HG02678 (cell line): Measurements from ENCODE around the gene CD47.

Source experiments
- ATAC-seq: cut with Tn5 transposase; IDR thresholded peaks from one replicate; pipeline ENCODE4 v1.9.1; 2021; ENCODE audit warnings: mild to moderate bottlenecking, moderate library complexity; ENCODE audit not compliant: unreplicated experiment

The CD47 gene

DNA sequence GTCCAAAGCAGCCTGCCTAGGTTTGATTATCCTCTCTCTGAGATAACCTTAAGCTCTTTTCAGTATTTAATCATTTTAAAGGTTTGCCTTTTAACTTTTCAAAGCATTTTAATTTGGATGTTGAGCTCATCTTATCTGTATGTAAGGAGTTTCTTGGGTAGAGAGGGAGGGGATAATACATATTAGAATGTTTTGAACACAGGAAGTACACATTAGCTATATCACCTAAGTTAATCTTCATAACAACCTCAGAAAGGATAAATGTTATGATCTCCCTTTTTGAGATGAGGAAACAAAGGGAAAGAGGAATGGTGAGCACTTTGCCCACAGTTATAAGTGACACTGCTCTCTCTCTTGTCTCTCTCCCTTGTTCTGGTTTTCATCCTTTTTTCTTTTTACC is 2.2 kb upstream of the CD47 start:
- ATAC-seq, result no peak

DNA sequence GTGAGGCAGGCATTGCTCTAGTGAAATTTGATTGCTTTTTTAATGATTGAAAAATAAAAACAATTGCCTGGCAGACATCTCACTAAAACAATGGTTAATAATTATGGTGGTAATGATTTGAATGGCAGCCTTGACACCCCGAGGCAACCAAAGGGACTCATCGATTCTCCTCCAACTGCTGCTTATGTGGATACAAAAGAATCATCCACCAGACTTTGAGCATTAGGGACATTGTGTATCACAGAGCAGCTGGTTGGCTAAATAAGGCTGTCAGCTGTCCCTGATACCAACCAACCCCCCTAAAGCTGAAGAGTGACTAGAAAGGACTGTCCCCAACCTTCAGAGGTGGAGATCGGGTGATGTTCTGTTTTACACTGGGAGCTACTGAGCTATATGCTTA is 1.7 kb upstream of the CD47 start:
- no peak for ATAC-seq

DNA sequence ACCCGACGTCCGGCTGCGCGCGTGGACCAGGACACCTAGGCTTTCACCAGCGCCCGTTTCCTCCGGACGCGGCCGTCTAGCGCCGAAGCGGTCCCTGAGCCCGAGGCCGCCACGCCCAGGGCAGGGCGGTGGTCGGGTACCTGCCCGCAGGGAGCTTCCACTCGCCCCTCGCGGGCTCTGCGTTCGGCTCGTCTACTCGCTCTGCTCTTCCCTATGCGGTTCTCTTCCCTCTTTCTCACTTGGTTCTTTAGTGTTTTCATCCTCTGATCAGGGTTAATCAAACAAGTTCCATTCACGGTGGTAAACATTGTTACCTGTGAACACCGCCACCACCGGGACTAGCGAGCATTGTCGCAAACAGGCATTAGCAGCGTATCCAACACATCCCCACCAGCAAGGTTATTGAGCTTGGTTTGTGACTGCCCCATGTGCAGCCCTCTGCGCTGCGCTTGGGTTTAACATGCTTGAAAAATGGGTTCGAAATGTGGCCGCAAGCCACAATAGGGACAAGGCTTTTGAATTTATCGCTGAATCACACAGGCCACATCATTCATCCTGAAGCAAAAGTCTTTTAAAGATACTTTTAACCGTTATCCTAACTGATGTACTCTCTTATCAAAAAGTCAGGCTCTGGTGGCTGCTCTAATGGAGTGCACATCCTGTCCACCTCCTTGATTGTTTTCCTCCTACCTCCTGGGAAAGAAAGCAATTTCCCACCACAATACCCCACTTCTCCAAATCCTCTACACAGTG is 843 bp upstream of the CD47 start:
- ATAC-seq, result no peak

DNA sequence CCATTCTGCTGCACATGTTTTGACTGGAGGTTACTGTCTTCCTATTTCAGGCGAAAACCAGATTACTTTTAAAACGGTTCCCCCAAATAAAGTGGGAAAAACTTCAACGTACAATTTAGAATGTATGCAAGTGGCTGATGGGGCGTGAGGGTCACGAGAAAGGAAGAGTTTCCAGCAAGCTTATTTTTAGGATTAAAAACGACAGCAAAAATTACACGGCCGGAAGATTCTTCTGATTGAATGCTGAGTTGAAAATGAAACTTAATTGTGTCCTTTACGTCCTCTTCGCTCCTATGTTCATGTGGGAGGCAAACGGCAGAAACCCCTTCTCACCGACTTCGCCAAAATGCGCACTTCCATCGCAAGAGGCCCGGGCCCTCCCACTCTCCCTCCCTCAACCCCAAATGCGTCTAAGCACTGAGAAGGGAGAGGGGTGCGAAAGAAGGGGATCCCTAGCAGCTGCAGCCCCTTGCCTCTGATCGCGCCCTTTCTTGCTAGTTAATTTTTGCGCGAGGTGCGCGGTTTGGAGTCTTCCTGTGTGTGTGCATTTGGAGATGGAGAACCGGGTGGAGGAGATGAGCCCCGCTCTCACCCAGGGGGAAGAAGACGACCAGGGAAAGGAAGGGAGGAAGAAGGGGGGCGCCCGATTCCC is 656 bp downstream of the CD47 start:
- peak; percentile 13 for ATAC-seq

DNA sequence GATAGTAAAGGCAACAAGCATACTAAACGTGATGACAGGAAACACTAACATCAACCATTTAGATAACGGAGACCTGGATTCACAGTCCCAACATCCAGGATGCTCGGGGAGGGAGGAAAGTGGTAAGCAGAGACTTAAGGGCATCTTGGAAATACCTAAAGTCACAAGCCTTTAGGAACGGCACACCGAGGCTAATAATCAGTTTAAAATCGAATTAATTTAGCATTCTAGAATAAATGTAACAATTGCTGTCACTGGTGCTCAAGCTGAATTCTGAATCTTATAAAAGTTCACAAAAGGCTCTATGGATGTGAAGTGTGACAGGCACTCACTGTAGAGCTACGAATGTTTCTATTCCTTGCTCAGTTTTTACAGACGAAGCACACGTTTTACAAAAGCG is 1.3 kb downstream of the CD47 start:
- no peak for ATAC-seq

DNA sequence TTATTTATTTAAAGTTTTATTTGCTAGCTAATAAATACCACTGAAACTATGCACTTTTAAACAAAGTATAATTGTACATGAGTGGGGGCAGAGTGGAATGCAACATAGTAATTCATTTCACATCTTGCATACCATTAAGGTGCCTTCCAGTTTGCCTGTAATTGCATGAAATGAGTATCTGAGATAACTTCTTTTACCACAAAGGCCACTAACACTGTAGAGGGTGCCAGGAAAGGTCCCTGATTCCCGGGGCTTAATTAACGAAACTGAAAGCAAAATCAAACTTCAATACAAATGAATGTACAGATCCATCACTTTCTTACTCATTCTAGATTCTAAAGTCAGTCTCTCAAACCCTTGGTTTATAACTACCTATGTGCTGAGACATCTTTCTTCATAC is 2.1 kb downstream of the CD47 start:
- peak; percentile 35 for ATAC-seq

DNA sequence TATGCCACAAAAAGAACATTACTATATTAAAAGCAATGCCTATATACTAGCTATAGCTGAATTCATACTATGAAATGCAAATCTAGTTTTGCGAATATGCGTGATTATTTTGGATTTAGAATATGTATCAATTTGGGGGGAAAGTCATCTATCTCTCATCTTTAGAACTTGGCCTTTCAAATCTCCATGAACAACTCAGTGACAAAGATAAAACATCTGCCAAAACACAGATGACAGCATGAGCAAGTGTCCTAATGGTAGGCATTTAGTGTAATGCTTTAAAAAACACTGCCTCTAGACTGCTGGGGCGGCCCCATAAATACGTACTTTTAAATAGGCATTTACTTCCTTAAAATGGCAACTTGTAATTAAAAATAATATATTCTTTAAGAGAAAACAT is 2.7 kb downstream of the CD47 start:
- no peak for ATAC-seq

DNA sequence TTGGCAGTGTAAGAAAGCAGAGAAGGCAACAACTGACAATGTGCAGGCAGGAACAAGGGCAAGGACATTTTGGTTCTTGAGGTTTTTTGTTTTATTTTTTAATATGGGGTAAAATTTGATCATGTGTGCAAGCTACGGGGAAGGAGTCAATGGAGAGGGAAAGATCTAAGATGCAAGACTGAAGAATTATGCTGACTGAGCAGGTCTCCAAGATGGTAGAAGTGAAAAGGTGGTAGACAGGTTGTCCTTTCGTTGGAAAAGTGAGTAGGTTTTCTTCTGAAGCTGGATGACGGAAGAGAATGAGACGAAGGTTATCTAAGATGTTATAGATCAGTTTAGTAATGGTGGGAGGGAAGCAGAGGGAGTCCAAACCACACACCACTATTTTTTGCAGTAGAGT is 4.2 kb downstream of the CD47 start:
- no peak for ATAC-seq

DNA sequence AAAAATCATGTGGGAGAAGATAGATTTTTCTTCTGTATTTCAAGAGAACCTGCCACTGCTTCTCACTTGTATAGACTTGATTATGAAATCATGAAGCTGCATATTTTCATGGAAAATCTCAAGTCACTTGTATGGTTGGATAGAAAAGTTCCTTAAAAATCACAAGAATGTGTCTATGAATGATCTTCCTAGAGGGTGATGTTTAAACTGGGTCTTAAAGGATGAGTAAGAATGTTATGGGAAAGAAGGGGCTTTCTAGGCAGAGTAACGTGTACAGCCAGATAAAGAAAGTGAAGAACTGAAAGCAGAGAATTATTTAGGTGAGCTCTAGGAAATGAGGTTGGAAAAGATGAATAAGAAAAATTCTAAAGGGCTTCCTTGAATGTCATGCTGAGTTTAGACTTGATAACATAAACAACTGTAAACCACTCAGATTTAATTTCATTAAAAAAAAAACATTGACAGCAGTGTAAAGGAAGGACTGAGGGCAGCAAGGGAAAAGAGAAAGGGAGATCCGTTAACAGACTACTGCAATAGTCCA is 5.0 kb downstream of the CD47 start:
- no peak for ATAC-seq

DNA sequence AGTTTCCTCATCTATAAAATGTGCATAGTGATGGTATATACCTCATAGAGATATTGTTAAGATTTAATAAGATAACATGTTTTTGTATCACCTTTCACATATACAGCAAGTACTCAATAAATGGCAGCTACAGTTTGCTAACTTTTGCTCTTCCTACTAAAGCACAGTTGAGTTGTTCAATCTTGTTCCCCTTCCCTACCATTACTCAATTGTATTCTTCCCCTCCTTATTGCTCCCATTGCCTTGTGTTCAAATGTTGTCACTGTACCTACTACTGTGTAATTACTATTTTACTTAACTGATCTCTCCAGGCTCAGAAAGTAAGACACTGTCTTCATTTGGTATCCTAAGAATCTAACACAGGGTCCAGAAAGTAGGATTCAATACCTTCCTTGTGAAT is 5.5 kb downstream of the CD47 start:
- ATAC-seq, result no peak

DNA sequence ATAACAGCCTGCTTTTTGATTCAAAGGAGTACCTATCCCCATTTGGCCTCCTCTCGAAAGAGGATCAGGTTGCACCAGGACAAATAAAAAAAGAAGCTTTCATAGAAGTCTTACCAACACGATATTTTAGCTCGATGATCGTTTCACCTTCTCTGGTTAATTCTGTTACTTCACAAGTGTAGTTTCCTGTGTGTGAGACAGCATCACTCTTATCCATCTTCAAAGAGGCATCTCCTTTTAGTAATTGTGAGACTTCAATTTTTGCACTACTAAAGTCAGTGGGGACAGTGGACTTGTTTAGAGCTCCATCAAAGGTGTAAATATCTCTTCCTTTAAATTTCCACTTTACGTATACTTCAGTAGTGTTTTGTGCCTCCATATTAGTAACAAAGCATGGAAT is 11.0 kb downstream of the CD47 start:
- ATAC-seq, result no peak

DNA sequence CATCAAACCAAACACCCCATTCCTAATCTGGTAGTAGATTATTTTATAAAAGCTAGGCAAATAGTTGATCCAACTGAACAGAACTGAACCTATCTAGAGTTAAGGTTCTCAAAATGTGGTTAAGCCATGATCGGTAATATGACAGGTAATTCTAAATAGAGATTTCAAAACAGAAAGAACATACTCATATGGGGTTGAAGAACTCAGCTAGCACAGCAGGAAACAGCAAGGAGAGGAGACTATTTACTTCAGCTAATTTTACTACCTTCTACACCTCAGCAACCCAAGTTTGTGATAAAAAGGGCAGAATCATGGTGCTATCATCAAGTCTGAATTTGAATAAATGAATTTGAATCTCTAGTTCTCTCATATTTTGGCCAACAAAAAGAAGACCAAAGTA is 11.8 kb downstream of the CD47 start:
- ATAC-seq, result no peak

DNA sequence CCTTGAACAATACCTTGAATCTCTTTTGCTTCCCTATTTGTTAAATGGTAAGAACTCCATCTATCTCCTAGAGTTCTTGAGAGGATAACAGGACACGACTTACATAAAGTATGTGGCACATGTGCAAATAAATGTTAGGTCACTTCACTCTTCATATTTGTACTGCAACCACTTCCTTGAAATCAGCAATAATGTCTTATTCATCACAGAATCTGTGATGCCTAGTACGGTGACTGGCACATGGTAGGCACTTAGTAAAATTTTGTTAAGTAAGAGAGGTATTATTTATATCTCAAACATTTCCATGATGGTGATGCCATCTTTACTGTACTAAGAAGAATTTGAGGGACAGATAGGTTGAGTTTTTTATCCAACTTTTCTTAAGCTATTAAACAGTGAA is 14.3 kb downstream of the CD47 start:
- no peak for ATAC-seq

DNA sequence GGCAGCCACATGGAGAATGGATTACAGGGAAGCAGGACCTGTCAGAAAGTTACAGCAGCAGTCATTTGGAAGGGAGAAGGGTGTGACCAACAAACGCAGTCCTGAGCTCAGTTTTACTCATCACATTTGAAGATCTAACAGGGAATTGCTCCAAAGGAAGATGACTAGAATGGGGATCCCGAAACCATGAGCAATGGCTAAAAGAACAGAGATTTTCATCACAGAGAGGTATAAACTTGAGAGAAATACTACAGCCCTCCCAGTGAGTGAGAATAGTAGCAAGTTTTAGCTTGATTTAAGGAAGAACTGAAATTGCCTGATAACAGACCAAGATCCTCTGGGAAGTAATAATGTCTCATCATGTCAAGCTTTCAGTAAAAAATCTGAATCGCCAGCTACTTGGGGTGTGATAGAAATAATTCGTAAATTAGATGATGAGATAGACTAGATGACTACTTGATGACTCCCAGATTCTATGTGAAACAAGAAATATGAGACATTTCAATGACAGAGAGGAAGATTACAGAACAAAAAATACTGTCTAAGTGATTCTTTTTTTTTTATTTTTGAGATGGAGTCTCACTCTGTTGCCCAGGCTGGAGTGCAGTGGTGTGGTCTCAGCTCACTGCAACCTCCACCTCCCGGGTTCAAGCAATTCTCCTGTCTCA is 16.9 kb downstream of the CD47 start:
- no peak for ATAC-seq

DNA sequence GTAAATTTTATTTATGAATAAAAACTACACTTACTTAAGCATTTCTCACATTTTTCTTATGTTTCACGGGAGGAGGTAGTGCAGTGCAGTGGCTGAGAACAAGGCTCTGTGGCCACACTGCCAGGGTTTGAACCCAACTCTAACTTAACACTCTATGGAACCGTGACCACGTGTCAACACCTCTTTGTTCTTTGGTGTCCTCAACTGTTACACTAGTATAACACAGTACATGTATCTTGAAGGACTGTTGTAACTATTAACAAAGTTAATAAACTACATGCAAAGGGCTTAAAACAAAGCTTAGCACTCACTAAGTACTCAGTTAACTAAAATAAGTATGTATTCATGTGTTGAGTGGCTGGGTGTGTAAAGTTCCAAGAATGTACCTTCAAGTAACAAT is 19.5 kb downstream of the CD47 start:
- no peak for ATAC-seq

DNA sequence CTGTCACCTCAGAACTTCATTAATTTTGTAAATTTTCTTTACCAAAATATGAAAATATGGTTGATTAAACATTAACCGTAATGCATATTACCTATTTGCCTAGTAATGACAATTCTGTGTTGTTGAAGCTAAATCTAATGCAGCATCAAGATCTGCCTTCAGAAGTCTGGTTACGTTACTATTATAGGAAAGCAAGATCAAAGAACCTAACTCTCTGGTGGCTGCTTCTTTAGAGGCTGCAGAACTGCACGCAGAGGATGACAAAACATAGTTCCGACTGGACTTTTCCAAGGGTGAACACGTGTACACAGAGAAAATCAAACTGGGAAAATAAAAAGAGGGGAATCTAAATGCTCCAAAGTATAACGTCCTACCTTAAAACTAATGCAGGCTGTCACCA is 20.5 kb downstream of the CD47 start:
- no peak for ATAC-seq

DNA sequence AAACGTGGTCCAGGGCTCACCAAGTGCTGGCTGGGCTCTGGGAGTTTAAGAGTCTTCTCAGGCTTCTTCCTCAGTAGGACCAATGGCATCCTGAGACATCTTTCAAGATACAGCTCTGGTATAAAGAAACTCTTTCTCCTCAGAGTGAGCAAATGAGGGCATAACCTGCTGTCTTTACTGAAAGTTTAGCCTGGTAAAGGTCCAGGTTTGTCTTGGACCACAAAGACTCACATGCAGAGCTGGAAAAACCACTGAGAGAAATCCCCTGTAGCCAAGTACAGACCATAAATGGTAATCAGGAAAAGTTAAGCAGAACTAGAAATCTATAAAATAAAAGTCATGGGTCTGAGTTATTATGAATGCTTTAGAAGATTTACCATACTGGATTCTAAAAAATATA is 23.1 kb downstream of the CD47 start:
- no peak for ATAC-seq

DNA sequence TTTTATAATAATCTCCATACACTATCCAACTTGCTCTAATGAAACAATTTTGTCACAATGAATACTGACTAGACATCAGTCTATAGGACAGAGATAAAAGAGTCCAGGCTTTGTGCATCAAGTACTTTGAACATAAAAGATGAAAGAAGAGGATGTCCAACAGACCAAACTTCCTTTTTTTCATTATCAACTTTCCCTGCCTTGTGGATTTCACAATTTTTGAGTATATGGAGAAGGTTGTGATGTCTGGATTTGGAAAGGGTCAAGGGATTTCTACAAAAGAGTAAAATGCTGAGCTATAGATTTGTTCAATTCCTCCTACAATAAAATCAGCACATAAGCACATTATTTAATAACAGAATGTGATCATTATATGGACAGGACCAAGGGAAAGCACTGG is 25.7 kb downstream of the CD47 start:
- no peak for ATAC-seq

DNA sequence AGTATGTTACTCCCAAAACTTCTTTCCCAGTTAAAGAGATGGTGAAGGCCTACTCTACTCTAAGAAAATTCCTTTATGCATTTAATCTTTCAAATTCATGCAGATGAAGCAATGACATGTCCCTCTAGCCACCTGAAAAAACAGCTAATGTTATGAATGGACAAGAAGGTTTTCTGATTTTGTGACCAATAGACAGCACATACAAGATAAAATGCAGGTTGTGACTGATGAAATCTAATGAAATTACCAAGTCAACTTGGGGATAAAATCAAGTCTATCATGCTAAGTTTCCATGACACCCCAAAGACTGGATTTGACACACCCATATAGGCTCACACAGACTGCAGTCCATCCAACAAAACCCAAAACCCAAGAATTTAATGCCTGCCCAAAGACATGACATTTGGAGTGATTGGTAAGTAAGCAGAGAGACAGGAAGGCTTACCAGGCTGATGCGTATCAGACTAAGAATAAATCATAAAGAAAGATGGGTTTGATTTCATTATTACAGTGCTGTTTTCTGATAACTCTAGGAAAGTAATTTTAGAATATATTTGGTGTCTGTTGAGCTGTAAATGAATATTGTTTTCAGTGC is 26.4 kb downstream of the CD47 start:
- no peak for ATAC-seq

DNA sequence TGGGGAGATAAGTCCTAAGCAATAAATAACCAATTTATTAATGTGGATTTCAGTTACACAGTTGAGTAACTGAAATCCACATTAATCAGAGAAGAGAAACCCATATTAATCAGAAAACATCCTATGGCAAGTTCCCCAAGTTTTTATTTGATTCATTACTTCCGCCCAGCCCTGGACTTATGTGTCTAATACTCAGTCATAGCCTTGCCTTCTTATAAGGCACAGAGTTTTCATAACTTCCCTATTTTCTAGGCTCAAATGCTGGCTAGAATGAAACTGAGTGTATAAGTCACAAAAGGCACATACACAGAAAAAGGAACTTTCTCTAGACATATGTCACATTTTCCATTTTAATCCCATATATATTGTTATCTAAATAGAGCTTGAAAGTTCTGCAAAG is 28.8 kb downstream of the CD47 start:
- ATAC-seq, result no peak

DNA sequence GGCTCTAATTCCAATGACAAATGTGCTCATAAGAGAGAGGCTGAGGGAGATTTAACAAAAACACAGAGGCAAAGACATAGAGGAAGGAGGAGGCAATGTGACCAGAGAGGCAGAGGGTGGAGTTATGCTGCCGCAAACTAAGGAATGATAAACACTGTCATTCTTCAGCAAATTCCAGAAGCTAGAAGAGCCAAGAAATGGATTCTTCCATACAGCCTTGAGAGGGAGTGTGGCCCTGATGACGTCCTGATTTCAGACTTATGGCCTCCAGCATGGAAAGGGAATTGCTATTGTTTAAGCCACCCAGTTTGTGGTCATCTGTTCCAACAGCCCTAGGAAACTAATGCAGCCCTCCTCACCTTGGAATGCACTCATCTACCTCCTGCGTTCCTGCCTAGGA is 30.5 kb downstream of the CD47 start:
- no peak for ATAC-seq

DNA sequence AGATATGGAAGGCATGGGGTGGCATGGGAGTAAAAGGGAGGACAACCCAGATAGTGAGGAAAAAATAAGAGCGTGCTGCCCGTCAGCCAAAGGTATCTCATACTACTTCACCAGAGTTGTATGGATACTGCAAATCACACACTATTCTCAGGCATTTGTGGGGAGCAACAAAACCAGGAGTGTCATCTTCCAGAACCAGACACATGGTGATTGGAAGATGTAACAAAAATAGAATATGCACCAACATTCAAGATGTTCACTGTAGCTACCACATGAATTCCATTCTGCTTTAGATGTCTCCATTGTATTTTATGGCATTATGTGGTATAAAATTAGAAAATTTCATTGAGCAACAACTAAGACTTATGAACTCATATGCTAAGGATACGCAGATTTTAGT is 34.9 kb downstream of the CD47 start:
- no peak for ATAC-seq
